H54 (cell line): Measurements from ENCODE around the gene IL17B.
"Not testable (repeated sequence)": the region's sequence is repeated elsewhere in the genome, so short reads cannot be mapped to it uniquely, and the experiment has no call there.

Experiments used
- DNase-seq: peaks from one replicate; pipeline ENCODE4 v3.0.0; 2011; ENCODE audit warnings: low spot score, mixed read lengths; ENCODE audit not compliant: insufficient read length
- FAIRE-seq: peaks from 3 replicates; lab custom pipeline; 2011; peaks lifted over from hg19 to GRCh38; lab: Jason Lieb, UNC
- POLR2A ChIP-seq: IDR thresholded peaks from 2 replicates; pipeline ENCODE4 v1.6.1; 2011; ENCODE audit warnings: low read depth, mild to moderate bottlenecking, low read length

IL17B gene

GRCh38 chr5:149401051-149401450 is 22.0 kb upstream of the IL17B start:
- FAIRE-seq, result no peak
- no peak for DNase-seq
- TF ChIP-seq POLR2A, result no peak

GRCh38 chr5:149400304-149400703 is 21.2 kb upstream of the IL17B start:
- no peak for TF ChIP-seq POLR2A
- FAIRE-seq, result no peak
- no peak for DNase-seq

- no peak for TF ChIP-seq POLR2A
- DNase-seq, result no peak
- FAIRE-seq, result no peak
Observed at GRCh38 chr5:149399775-149400174, 20.7 kb upstream of the IL17B start.

- FAIRE-seq, DNase-seq: not testable (repeated sequence)
Observed at GRCh38 chr5:149398747-149399266, 19.7 kb upstream of the IL17B start.

- TF ChIP-seq POLR2A, result no peak
- no peak for FAIRE-seq
- DNase-seq, result no peak
Observed at GRCh38 chr5:149397530-149397929, 18.4 kb upstream of the IL17B start.

GRCh38 chr5:149394996-149395395 is 15.9 kb upstream of the IL17B start:
- DNase-seq, FAIRE-seq: not testable (repeated sequence)

- DNase-seq, result peak; percentile 65
- no peak for TF ChIP-seq POLR2A
- peak; percentile 6 for FAIRE-seq
Observed at GRCh38 chr5:149392718-149393117, 13.6 kb upstream of the IL17B start.

- no peak for TF ChIP-seq POLR2A
- FAIRE-seq (no peak), DNase-seq (no peak)
Observed at GRCh38 chr5:149391524-149391923, 12.4 kb upstream of the IL17B start.

- not testable (repeated sequence) for DNase-seq
Observed at GRCh38 chr5:149391076-149391475, 12.0 kb upstream of the IL17B start.

GRCh38 chr5:149389552-149390495 is 10.7 kb upstream of the IL17B start:
- DNase-seq, result no peak
- FAIRE-seq, result no peak
- no peak for TF ChIP-seq POLR2A

More at GRCh38 chr5:149391076-149391475, 12.0 kb upstream of the IL17B start:
- FAIRE-seq, result not testable (repeated sequence)

GRCh38 chr5:149388498-149389190 is 9.6 kb upstream of the IL17B start:
- TF ChIP-seq POLR2A, result no peak
- FAIRE-seq (no peak), DNase-seq (no peak)

- DNase-seq (no peak), FAIRE-seq (no peak)
- TF ChIP-seq POLR2A, result no peak
Observed at GRCh38 chr5:149387982-149388381, 8.9 kb upstream of the IL17B start.

GRCh38 chr5:149387081-149387631 is 8.1 kb upstream of the IL17B start:
- FAIRE-seq (no peak), DNase-seq (no peak)
- TF ChIP-seq POLR2A, result no peak

GRCh38 chr5:149386166-149386565 is 7.1 kb upstream of the IL17B start:
- DNase-seq (no peak), FAIRE-seq (no peak)

More at GRCh38 chr5:149386166-149386565, 7.1 kb upstream of the IL17B start:
- TF ChIP-seq POLR2A, result no peak
